ENCODE measurements around the gene HIBCH.

HIBCH gene

DNA sequence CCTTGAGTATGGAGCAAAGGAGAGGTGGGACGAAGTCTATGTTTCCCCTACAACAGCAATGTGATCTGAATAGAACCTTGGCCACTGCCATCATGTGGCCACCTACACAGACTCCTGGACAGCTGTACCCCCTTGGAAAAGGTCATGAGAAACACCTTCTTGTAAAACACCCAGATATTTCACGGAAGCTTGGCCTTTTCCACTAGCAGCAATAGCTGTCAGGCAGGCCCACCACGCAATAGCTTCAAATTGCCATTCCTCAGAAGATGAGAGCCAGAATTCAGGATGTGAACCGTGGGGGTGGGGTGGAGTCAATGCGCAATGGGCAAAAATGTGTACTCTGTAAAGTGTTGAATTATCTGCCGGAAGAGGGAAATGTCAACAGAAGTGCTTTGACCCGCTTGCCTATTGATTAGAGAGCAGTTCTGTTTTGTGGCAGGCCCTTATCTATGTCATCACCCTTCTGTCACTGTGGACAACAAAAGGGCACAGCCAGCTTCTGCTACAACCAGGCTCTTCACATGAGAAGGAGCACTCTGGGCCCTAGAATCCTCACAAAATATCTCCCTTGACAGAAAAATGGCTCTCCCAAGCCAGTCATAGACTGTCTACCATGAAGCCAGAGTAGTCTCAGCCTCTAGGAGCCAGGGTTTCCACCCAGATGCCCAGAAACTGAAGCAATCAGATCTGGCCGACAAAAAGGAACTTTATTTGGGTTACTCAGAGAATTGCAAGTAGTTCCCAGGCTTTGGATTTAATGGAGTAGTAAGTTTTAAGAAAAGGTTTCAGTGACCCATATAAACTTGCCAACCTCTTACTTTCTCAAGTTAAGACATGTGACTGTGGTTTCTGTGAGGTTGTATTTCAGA, 33.3 kb upstream of the HIBCH start:
- Histone ChIP-seq H3K27ac (no peak overlapping the region), H2AFZ (ENCODE audit: low read depth) (peak overlapping the region; percentile 16; the same call in 1 of the 2 replicates), H3K27me3 (ENCODE audit: insufficient read depth, low read depth) (no peaks in the 10 kb centered on the region), H3K9ac (no peak overlapping the region), H3K4me2 (0 out of 2 replicates have a peak overlapping the region, but pooled peaks have one; percentile 7), H3K79me2 (ENCODE audit: insufficient read depth, low read depth) (no peaks in the 10 kb centered on the region), H3K36me3 (ENCODE audit: insufficient read depth) (no peaks in the 10 kb centered on the region), H3K4me3 (IDR thresholded peaks at IDR 0.05; ENCODE audit: insufficient read depth, low read depth, low read length) (no peak overlapping the region), H3K4me1 (ENCODE audit: low read depth, poor library complexity, severe bottlenecking) (peaks cover 8% of the 10 kb centered on the region), H4K20me1 (ENCODE audit: insufficient read depth) (no peaks in the 10 kb centered on the region)
- TF ChIP-seq, protein P1, sequence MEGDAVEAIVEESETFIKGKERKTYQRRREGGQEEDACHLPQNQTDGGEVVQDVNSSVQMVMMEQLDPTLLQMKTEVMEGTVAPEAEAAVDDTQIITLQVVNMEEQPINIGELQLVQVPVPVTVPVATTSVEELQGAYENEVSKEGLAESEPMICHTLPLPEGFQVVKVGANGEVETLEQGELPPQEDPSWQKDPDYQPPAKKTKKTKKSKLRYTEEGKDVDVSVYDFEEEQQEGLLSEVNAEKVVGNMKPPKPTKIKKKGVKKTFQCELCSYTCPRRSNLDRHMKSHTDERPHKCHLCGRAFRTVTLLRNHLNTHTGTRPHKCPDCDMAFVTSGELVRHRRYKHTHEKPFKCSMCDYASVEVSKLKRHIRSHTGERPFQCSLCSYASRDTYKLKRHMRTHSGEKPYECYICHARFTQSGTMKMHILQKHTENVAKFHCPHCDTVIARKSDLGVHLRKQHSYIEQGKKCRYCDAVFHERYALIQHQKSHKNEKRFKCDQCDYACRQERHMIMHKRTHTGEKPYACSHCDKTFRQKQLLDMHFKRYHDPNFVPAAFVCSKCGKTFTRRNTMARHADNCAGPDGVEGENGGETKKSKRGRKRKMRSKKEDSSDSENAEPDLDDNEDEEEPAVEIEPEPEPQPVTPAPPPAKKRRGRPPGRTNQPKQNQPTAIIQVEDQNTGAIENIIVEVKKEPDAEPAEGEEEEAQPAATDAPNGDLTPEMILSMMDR (conservative IDR thresholded peaks at IDR 0.05; ENCODE audit: low read depth, low read length) = no peak

DNA sequence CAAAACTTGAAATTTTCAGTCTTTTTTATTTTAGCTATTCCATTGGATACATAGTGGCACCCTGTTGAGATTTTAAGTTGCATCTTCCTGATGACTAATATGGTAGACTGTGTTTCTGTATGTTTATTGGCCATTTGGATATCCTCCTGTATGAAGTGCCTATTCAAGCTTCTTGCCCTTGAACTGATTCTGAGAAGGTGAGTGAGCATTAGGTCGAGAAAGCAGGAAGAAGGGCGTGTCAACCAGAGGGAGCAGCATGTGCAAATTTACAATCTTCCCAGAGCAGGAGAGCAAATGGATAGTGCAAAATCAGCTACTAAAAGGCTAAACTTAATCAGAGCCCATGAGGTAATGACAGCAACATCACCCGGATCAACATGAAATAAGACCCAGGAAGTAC, 32.3 kb upstream of the HIBCH start:
- Histone ChIP-seq H3K79me2 (ENCODE audit: insufficient read depth, low read depth) (no peaks in the 10 kb centered on the region), H3K4me3 (IDR thresholded peaks at IDR 0.05; ENCODE audit: insufficient read depth, low read depth, low read length) (no peak overlapping the region), H3K27me3 (ENCODE audit: insufficient read depth, low read depth) (no peaks in the 10 kb centered on the region), H3K36me3 (ENCODE audit: insufficient read depth) (no peaks in the 10 kb centered on the region), H3K9ac (no peak overlapping the region), H3K4me1 (ENCODE audit: low read depth, poor library complexity, severe bottlenecking) (peaks cover 8% of the 10 kb centered on the region), H2AFZ (ENCODE audit: low read depth) (no peak overlapping the region), H3K4me2 (no peak overlapping the region), H4K20me1 (ENCODE audit: insufficient read depth) (no peaks in the 10 kb centered on the region), H3K27ac (no peak overlapping the region)
- TF ChIP-seq, protein P1 (conservative IDR thresholded peaks at IDR 0.05; ENCODE audit: low read depth, low read length) = no peak

DNA sequence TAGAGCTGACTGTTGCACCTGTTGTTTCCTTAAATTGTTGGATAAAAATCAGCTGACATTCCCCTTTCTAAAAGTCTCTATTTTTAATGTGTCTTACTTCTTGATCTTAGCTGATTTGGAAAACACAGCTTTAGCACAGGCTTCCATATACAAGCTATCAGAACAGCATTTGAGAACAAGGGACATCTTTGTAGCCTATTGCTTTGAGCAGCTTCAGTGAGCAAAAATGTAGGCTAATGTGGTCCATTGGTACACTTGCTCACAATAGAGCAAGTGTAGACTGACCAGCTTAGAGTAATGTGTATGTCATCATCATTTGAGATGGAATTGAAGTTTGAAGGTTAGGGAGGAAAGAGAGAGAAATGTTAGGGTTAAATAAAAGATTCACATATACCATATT, 30.7 kb upstream of the HIBCH start:
- TF ChIP-seq, protein P1 (conservative IDR thresholded peaks at IDR 0.05; ENCODE audit: low read depth, low read length) = no peak

DNA sequence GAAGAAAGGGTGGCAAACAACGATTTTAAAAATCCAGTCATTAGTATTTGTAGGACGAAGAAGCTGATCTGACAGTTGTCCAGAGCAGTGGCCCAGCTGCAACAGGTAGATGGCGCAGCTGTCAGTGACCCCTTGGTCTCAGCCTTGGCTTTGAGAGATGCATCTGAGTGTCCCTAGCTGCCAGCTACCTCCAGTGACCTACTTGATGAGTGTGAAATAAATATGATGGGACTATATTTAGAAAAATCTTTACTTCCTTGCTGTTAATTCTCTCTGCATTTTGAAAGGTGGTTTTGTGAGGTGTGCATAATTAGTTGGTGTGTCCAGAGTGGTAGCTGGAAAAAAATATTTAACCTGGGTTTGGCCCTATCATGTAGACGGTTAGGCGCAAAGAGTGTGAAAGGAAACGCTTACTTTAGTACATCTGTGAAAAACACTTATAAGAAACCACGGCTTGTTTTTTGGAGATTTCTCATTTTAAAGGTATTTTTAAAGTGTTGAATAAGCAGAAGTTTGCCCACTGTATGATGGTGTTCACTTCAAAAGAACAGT, 24.7 kb upstream of the HIBCH start:
- no peak overlapping the region for H3K27ac ChIP-seq
- TF ChIP-seq, protein P1 (conservative IDR thresholded peaks at IDR 0.05; ENCODE audit: low read depth, low read length) = no peak
- H2AFZ ChIP-seq (ENCODE audit: low read depth) = peak overlapping the region; percentile 84
- H3K4me1 ChIP-seq (ENCODE audit: low read depth, poor library complexity, severe bottlenecking) = peaks cover 10% of the 10 kb centered on the region
- H3K79me2 ChIP-seq (ENCODE audit: insufficient read depth, low read depth) = no peaks in the 10 kb centered on the region
- H3K36me3 ChIP-seq (ENCODE audit: insufficient read depth) = no peaks in the 10 kb centered on the region
- peak overlapping the region; percentile 73 for H3K4me3 ChIP-seq (IDR thresholded peaks at IDR 0.05; ENCODE audit: insufficient read depth, low read depth, low read length)
- H3K4me2 ChIP-seq = peak overlapping the region; percentile 59
- no peak overlapping the region for H3K9ac ChIP-seq
- no peaks in the 10 kb centered on the region for H4K20me1 ChIP-seq (ENCODE audit: insufficient read depth)
- no peaks in the 10 kb centered on the region for H3K27me3 ChIP-seq (ENCODE audit: insufficient read depth, low read depth)

More for the DNA sequence above, 30.7 kb upstream of the HIBCH start:
- no peak overlapping the region for H2AFZ ChIP-seq (ENCODE audit: low read depth)
- H3K27me3 ChIP-seq (ENCODE audit: insufficient read depth, low read depth) = no peaks in the 10 kb centered on the region
- no peak overlapping the region for H3K9ac ChIP-seq
- no peaks in the 10 kb centered on the region for H4K20me1 ChIP-seq (ENCODE audit: insufficient read depth)
- no peak overlapping the region for H3K27ac ChIP-seq
- no peak overlapping the region for H3K4me2 ChIP-seq
- no peak overlapping the region for H3K4me3 ChIP-seq (IDR thresholded peaks at IDR 0.05; ENCODE audit: insufficient read depth, low read depth, low read length)
- H3K79me2 ChIP-seq (ENCODE audit: insufficient read depth, low read depth) = no peaks in the 10 kb centered on the region
- no peaks in the 10 kb centered on the region for H3K36me3 ChIP-seq (ENCODE audit: insufficient read depth)
- H3K4me1 ChIP-seq (ENCODE audit: low read depth, poor library complexity, severe bottlenecking) = peaks cover 8% of the 10 kb centered on the region
